Activated naive CD4-positive, alpha-beta T cell (primary cell): ENCODE measurements around the gene SLC25A21.
"Not testable (repeated sequence)": the region's sequence is repeated elsewhere in the genome, so short reads cannot be mapped to it uniquely, and the experiment has no call there.

ENCODE experiments used
- DNase-seq, 4 experiments: peaks; one replicate each; lab custom pipeline; 2025; lab: John Stamatoyannopoulos, UW

SLC25A21 gene

GRCh38 chr14:36820901-36821300 is 351.5 kb downstream of the SLC25A21 start:
- no peak for DNase-seq

GRCh38 chr14:36820111-36820709 is 352.2 kb downstream of the SLC25A21 start:
- no peak for DNase-seq

- no peak for DNase-seq
These were observed 353.5 kb downstream of the SLC25A21 start for GRCh38 chr14:36818794-36819384.

GRCh38 chr14:36818246-36818645 is 354.2 kb downstream of the SLC25A21 start:
- no peak for DNase-seq

- DNase-seq: no peak
These were observed 355.1 kb downstream of the SLC25A21 start for GRCh38 chr14:36817071-36817930.

GRCh38 chr14:36816481-36816880 is 355.9 kb downstream of the SLC25A21 start:
- no peak for DNase-seq

GRCh38 chr14:36814783-36815182 is 357.6 kb downstream of the SLC25A21 start:
- DNase-seq: not testable (repeated sequence)

- DNase-seq: no peak
These were observed 362.2 kb downstream of the SLC25A21 start for GRCh38 chr14:36810209-36810608.

GRCh38 chr14:36807727-36808126 is 364.7 kb downstream of the SLC25A21 start:
- DNase-seq: no peak

- DNase-seq: no peak
These were observed 367.3 kb downstream of the SLC25A21 start for GRCh38 chr14:36805131-36805559.

GRCh38 chr14:36797634-36798033 is 374.8 kb downstream of the SLC25A21 start:
- DNase-seq: no peak

GRCh38 chr14:36791402-36791801 is 381.0 kb downstream of the SLC25A21 start:
- no peak for DNase-seq

- no peak for DNase-seq
These were observed 386.9 kb downstream of the SLC25A21 start for GRCh38 chr14:36785511-36785910.

- no peak for DNase-seq
These were observed 387.9 kb downstream of the SLC25A21 start for GRCh38 chr14:36784541-36784940.

GRCh38 chr14:36781897-36782296 is 390.5 kb downstream of the SLC25A21 start:
- DNase-seq: no peak

GRCh38 chr14:36773558-36773957 is 398.8 kb downstream of the SLC25A21 start:
- no peak for DNase-seq

GRCh38 chr14:36773136-36773540 is 399.3 kb downstream of the SLC25A21 start:
- DNase-seq: no peak

GRCh38 chr14:36771028-36771640 is 401.3 kb downstream of the SLC25A21 start:
- DNase-seq: no peak

- no peak for DNase-seq
These were observed 403.6 kb downstream of the SLC25A21 start for GRCh38 chr14:36768638-36769337.

GRCh38 chr14:36767603-36768281 is 404.7 kb downstream of the SLC25A21 start:
- no peak for DNase-seq

GRCh38 chr14:36766974-36767373 is 405.4 kb downstream of the SLC25A21 start:
- DNase-seq: no peak
